OCI-LY3 (cell line): Measurements from ENCODE around the gene KRTAP6-3.

Experiments
- H2AFZ ChIP-seq: fragments of 200-600, 300-600 bp; shearing (Covaris generic); 2 replicates; pipeline ENCODE4 v1.6.0; 2014; ENCODE audit warnings: antibody characterized with exemption, low read depth, low read length
- H3K27ac ChIP-seq: fragments of 200-600, 300-600 bp; sonication (generic); 2 replicates; pipeline ENCODE4 v1.5.1; 2014; ENCODE audit warnings: mild to moderate bottlenecking, low read length, moderate library complexity, mixed read lengths
- H3K27me3 ChIP-seq: fragments of 200-600, 300-600 bp; sonication (generic); 2 replicates; pipeline ENCODE4 v1.6.1; 2014; ENCODE audit warnings: low read depth, low read length, mixed read lengths
- H3K36me3 ChIP-seq: fragments of 200-600, 300-600 bp; sonication (generic); replicated peaks from 2 replicates; pipeline ENCODE3; 2014; ENCODE audit warnings: low read depth, low read length, mixed read lengths
- H3K4me1 ChIP-seq: fragments of 300-600, 200-600 bp; sonication (generic); 2 replicates; pipeline ENCODE4 v1.6.1; 2014; ENCODE audit warnings: low read length, mixed read lengths
- H3K4me2 ChIP-seq: fragments of 200-600, 300-600 bp; sonication (generic); 2 replicates; pipeline ENCODE4 v1.6.1; 2014; ENCODE audit warnings: low read length, mixed read lengths
- H3K4me3 ChIP-seq: fragments of 300-600, 200-600 bp; sonication (generic); 2 replicates; pipeline ENCODE4 v1.5.1; 2014; ENCODE audit warnings: antibody characterized with exemption, mild to moderate bottlenecking, low read length, moderate library complexity
- H3K79me2 ChIP-seq: fragments of 300-600, 200-600 bp; shearing (Covaris generic); 2 replicates; pipeline ENCODE4 v1.6.1; 2014; ENCODE audit warnings: mild to moderate bottlenecking, low read length, mixed read lengths
- H3K9ac ChIP-seq: fragments of 300-600, 200-600 bp; shearing (Covaris generic); 2 replicates; pipeline ENCODE4 v1.6.0; 2014; ENCODE audit warnings: mild to moderate bottlenecking, low read length, moderate library complexity
- H3K9me3 ChIP-seq: fragments of 200-600, 300-600 bp; shearing (Covaris generic); 2 replicates; pipeline ENCODE4 v1.6.1; 2014; ENCODE audit warnings: low read length, mixed read lengths; ENCODE audit not compliant: insufficient read depth
- H4K20me1 ChIP-seq: fragments of 200-600, 300-600 bp; sonication (generic); 2 replicates; pipeline ENCODE4 v1.6.1; 2016; ENCODE audit warnings: low read length, mixed read lengths; ENCODE audit not compliant: insufficient read depth
- CTCF ChIP-seq: fragments of 200-600, 300-600 bp; sonication (generic); IDR thresholded peaks from 2 replicates; pipeline ENCODE4 v1.5.1; 2014; ENCODE audit warnings: antibody characterized with exemption, low read length, low read depth
- EZH2phosphoT487 ChIP-seq: fragments of 200-600 bp; shearing (Covaris generic); IDR thresholded peaks from 2 replicates; pipeline ENCODE4 v1.6.1; 2018; ENCODE audit warnings: antibody characterized with exemption, mixed run types, low read depth

The KRTAP6-3 gene

GRCh38 chr21:30590297-30590696 lies 1.9 kb upstream of the KRTAP6-3 start, which contains the start of gene KRTAP22-2:
KRTAP22-2 (minus strand) TSS chr21:30590397.
- H4K20me1 ChIP-seq: no peaks in the 10 kb centered on the region
- H3K9me3 ChIP-seq: no peaks in the 10 kb centered on the region
- TF ChIP-seq EZH2phosphoT487: no peak
- no peak for TF ChIP-seq CTCF
- H3K36me3 ChIP-seq: no peaks in the 10 kb centered on the region
- H3K4me1 ChIP-seq: no peaks in the 10 kb centered on the region
- no peak within 1 kb of the TSS for H3K27ac ChIP-seq
- H3K79me2 ChIP-seq: no peaks in the 10 kb centered on the region
- no peak within 1 kb of the TSS for H2AFZ ChIP-seq
- H3K4me3 ChIP-seq: no peak within 1 kb of the TSS
- no peak within 1 kb of the TSS for H3K9ac ChIP-seq
- H3K4me2 ChIP-seq: no peak within 1 kb of the TSS
- H3K27me3 ChIP-seq: no peaks in the 10 kb centered on the region

- no peaks in the 10 kb centered on the region for H3K4me1 ChIP-seq
- H3K4me3 ChIP-seq: no peak within 1 kb of the TSS
- H2AFZ ChIP-seq: no peak within 1 kb of the TSS
- no peaks in the 10 kb centered on the region for H3K36me3 ChIP-seq
- H3K9me3 ChIP-seq: no peaks in the 10 kb centered on the region
- no peaks in the 10 kb centered on the region for H3K27me3 ChIP-seq
- H4K20me1 ChIP-seq: no peaks in the 10 kb centered on the region
- no peaks in the 10 kb centered on the region for H3K79me2 ChIP-seq
- TF ChIP-seq EZH2phosphoT487 (no peak), CTCF (no peak)
- H3K27ac ChIP-seq: no peak within 1 kb of the TSS
- no peak within 1 kb of the TSS for H3K9ac ChIP-seq
- H3K4me2 ChIP-seq: no peak within 1 kb of the TSS
Measured at GRCh38 chr21:30598802-30599201, 6.6 kb downstream of the KRTAP6-3 start, which contains the start of gene KRTAP6-2. KRTAP6-2 (minus strand) TSS chr21:30598902; CDS start chr21:30598874, 28 bp downstream.

GRCh38 chr21:30600787-30601186 lies 8.5 kb downstream of the KRTAP6-3 start, which contains the start of gene KRTAP22-1:
KRTAP22-1 (plus strand) TSS chr21:30601087.
- no peaks in the 10 kb centered on the region for H3K9me3 ChIP-seq
- H3K27ac ChIP-seq: no peak within 1 kb of the TSS

GRCh38 chr21:30605968-30606367 lies 13.7 kb downstream of the KRTAP6-3 start:
- Histone ChIP-seq H2AFZ (no peak overlapping the region), H3K4me2 (no peak overlapping the region), H3K79me2 (no peaks in the 10 kb centered on the region), H4K20me1 (no peaks in the 10 kb centered on the region), H3K4me1 (no peaks in the 10 kb centered on the region), H3K27me3 (no peaks in the 10 kb centered on the region), H3K4me3 (no peak overlapping the region), H3K27ac (no peak overlapping the region), H3K9ac (no peak overlapping the region), H3K9me3 (peaks cover 3% of the 10 kb centered on the region; the same call in 1 of the 2 replicates), H3K36me3 (no peaks in the 10 kb centered on the region)
- TF ChIP-seq EZH2phosphoT487: no peak
- no peak for TF ChIP-seq CTCF

More at GRCh38 chr21:30600787-30601186, 8.5 kb downstream of the KRTAP6-3 start, which contains the start of gene KRTAP22-1:
- TF ChIP-seq EZH2phosphoT487: no peak
- TF ChIP-seq CTCF: no peak
- no peak within 1 kb of the TSS for H3K4me3 ChIP-seq
- H3K36me3 ChIP-seq: no peaks in the 10 kb centered on the region
- H3K79me2 ChIP-seq: no peaks in the 10 kb centered on the region
- H4K20me1 ChIP-seq: no peaks in the 10 kb centered on the region
- no peak within 1 kb of the TSS for H2AFZ ChIP-seq
- H3K4me1 ChIP-seq: no peaks in the 10 kb centered on the region
- H3K4me2 ChIP-seq: no peak within 1 kb of the TSS
- H3K27me3 ChIP-seq: no peaks in the 10 kb centered on the region
- H3K9ac ChIP-seq: no peak within 1 kb of the TSS
